C4-2B (cell line): ENCODE results near the gene ZNF593.

Experiments used
- H3K27ac ChIP-seq: fragments of 450-650 bp; 2 replicates; pipeline ENCODE4 v1.5.1; 2017
- ZFX ChIP-seq: fragments of 450-650 bp; IDR thresholded peaks from 2 replicates; pipeline ENCODE4 v1.6.1; 2017
- TF ChIP-seq, protein P1 (sequence below): fragments of 450-650 bp; conservative IDR thresholded peaks from 2 replicates; pipeline ENCODE4 v1.5.1; 2017; ENCODE audit warnings: mild to moderate bottlenecking

The ZNF593 gene

GRCh38 chr1:26203642-26204318, 34.1 kb downstream of the ZNF593 start:
- no peak overlapping the region for H3K27ac ChIP-seq
- no peak for TF ChIP-seq ZFX

DNA sequence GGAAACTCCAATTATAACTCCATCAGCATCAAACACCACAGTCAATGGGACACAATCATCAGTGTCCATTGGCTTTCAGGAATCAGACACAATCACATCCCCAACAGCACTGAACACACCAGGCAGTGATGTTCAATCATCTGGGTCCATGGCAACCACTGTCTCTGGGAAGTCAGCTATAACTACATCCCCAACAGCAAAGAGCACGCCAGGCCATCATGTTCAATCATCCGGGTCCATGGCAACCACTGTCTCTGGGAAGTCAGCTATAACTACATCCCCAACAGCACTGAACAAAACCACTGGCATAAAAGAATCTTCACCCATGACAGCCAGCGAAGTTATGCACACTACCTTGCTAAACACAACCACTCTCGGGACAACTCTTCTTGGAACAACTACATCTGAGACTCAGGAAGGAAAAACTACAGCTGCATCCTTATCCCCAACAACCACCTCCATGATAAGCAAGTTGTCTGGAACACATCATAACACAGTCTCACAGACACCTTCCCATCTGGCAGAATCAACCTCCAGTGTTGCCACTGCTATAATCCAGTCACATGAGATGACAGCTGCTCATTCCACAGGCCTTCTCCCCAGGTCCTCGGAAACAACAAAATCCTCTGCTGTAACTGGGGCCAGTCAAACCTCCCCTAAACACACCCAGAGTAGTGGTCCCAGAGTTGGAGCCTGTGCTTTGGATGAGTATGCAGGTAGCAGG, 40.6 kb downstream of the ZNF593 start:
- no peak overlapping the region for H3K27ac ChIP-seq
- TF ChIP-seq, protein P1, sequence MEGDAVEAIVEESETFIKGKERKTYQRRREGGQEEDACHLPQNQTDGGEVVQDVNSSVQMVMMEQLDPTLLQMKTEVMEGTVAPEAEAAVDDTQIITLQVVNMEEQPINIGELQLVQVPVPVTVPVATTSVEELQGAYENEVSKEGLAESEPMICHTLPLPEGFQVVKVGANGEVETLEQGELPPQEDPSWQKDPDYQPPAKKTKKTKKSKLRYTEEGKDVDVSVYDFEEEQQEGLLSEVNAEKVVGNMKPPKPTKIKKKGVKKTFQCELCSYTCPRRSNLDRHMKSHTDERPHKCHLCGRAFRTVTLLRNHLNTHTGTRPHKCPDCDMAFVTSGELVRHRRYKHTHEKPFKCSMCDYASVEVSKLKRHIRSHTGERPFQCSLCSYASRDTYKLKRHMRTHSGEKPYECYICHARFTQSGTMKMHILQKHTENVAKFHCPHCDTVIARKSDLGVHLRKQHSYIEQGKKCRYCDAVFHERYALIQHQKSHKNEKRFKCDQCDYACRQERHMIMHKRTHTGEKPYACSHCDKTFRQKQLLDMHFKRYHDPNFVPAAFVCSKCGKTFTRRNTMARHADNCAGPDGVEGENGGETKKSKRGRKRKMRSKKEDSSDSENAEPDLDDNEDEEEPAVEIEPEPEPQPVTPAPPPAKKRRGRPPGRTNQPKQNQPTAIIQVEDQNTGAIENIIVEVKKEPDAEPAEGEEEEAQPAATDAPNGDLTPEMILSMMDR: no peak
- no peak for TF ChIP-seq ZFX

GRCh38 chr1:26212726-26213125, 43.0 kb downstream of the ZNF593 start:
- H3K27ac ChIP-seq: no peak overlapping the region
- TF ChIP-seq, protein P1: no peak
- no peak for TF ChIP-seq ZFX

DNA sequence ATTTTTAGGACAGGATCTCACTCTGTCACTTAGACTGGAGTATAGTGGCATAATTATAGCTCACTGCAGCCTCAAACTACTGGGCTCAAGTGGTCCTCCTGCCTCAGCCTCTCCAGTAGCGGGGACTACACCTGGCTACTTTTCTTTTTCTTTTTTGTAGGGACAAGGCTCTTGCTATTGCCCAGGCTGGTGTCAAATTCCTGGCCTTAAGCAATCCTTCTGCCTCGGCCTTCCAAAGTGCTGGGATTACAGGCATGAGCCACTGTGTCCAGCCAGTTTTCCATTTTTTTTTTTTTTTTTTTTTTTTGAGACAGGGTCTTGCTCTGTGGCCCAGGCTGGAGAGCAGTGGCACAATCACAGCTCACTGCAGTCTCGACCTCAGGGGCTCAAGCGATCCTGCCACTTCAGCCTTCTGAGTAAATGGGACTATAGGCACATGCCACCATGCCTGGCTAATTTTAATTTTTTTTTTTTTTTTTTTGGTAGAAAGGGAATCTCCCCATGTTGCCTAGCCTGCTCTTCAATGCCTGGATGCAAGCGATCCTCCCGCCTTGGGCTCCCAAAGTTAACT, 43.7 kb downstream of the ZNF593 start:
- H3K27ac ChIP-seq: no peak overlapping the region
- no peak for TF ChIP-seq ZFX
- TF ChIP-seq, protein P1: no peak

DNA sequence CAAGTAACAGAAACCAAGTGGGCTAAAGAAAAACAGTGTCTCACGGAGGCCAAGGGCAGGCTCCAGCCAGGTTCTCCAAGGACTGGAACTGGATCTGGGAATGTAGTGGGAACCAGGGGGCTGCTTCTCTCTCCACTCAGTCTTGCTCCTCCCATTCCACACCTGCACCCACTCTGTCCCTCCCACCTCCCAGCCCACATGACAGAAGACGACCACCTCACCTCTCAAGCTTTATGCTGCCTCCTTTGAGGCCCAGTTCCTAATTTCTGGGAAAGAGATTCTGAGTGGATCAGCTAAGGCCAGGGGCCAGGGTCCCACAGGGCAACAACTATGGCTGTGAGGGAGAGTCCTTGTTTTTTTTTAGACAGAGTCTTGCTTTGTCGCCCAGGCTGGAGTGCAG, 45.5 kb downstream of the ZNF593 start:
- TF ChIP-seq ZFX: no peak
- TF ChIP-seq, protein P1: no peak
- no peak overlapping the region for H3K27ac ChIP-seq

DNA sequence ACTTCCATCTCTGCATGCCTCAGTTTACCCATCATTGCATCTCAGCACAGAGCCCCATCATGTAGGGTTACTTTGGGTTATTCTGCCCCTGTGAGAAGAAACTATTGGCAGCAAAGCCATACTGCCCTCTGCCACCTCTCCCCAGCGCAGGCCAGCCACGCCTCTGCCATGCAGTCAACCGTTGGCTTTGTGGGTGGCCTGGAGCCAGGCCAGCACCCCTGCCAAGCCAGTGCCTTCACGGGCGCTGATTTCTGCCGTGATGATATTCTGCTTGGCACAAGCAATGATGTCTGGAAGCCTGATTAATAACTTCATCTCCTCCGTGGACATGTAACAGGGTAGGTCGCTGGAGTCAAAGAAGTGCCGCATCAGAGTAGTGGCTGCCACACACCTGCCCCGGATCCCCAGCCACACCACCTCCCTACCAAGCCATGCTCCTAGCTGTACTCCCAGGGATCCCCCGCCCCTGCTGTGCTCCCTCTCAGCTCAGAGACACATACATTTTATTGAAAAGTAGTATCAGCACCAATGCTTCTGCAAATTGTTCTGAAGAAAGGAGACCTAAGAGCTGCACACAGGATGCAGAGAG, 49.3 kb downstream of the ZNF593 start:
- TF ChIP-seq, protein P1: no peak
- TF ChIP-seq ZFX: no peak
- no peak overlapping the region for H3K27ac ChIP-seq
